ENCODE measurements around the gene GYS2.

The GYS2 gene

DNA sequence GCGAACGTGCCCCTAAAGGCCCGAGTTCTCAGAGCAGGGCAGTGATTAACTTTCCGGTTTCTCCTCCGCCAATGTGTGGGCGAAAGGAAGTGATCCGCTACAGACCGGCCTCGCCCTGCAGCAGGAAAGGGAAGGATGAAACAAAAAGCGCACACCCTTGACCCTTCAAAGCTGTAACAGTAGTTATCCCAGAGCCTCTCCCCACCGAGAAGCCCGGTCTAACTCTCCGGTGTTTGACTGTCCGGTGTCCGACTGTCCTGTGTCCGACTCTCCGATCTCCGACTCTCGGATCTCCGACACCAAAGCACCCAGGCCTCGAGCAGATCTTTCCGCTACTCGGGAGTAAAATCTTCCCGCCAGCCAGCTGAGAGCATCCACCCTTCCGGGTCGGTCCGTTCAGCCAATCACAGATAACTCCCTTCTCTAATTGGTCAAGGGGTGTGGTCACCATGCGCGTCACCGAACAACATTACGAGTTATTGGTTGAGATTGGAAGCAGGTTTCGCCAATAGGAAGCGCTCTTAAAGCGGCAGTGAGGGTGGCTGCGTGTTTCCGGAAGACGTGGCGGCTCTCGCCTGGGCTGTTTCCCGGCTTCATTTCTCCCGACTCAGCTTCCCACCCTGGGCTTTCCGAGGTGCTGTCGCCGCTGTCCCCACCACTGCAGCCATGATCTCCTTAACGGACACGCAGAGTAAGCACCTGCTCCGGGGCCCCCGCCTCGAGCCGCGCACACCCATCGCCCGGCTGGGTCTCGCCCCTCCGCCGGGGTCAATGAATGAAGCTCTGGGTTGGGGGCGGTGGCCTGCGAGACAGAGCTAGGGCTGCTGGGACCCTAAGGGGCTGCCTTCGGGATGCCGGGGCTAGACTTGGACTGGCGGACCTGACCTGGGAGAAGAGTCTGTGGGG lies 103.1 kb downstream of the GYS2 start, which contains the start of the genes GOLT1B and RECQL:
Gene GOLT1B (plus strand): TSS at position 532 of the 906 bp plus-strand sequence. CDS start 135 bp downstream, at position 667.
Gene RECQL (minus strand): TSS at position 378 of the 906 bp plus-strand sequence. CDS start 2,065 bp downstream, outside the sequence.
- DNase-seq = peak; percentile 86 to 88

GRCh38 chr12:21500786-21501257 lies 103.8 kb downstream of the GYS2 start:
- no peak for DNase-seq

- no peak for DNase-seq
Measured at GRCh38 chr12:21499765-21500164, 104.9 kb downstream of the GYS2 start.
